T-helper 1 cell treated with Interleukin-12 subunit alpha and Interleukin-12 subunit beta and Interleukin-4 antibody, amounts not matched to agents 30 μg/mL and 1 μg/mL, for 36 hours (primary cell): ENCODE data around the gene CDV3.

Experiments used
- H3K27ac Mint-ChIP-seq: one replicate; pipeline ENCODE4 v1.8.0; 2021; ENCODE audit warnings: mild to moderate bottlenecking, mixed read lengths
- H3K27me3 Mint-ChIP-seq: one replicate; pipeline ENCODE4 v1.8.0; 2021; ENCODE audit warnings: low read depth, mixed read lengths
- H3K36me3 Mint-ChIP-seq: one replicate; pipeline ENCODE4 v1.8.0; 2021; ENCODE audit warnings: low read depth, mixed read lengths
- H3K4me1 Mint-ChIP-seq: one replicate; pipeline ENCODE4 v1.8.0; 2021; ENCODE audit warnings: low read depth, mixed read lengths
- H3K4me3 Mint-ChIP-seq: one replicate; pipeline ENCODE4 v1.8.0; 2021; ENCODE audit warnings: mild to moderate bottlenecking, moderate library complexity, mixed read lengths
- H3K9me3 Mint-ChIP-seq: one replicate; pipeline ENCODE4 v1.8.0; 2021; ENCODE audit warnings: mixed read lengths

The CDV3 gene

DNA sequence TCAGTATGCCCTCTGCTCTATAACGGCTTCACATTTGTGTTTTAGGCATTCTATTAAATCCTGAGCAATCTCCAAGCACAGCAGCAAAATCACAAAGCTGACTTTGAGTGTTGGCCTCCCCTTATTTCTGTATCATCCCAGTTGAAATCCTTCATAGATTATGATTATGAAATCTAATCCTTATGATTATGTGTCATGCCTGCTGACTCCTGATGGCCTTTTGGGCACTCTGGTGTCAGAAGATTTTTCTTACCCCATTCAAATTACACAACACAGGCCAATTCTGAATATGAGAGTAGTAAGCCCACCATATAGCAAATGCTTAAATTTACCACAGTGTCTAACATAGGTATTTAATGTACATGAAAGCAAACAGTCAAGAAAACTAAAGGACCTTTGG, 34.3 kb downstream of the CDV3 start:
- H3K27ac Mint-ChIP-seq, result no peak overlapping the region
- H3K9me3 Mint-ChIP-seq, result peaks cover 4% of the 10 kb centered on the region
- peaks cover 53% of the 10 kb centered on the region for H3K36me3 Mint-ChIP-seq
- H3K4me3 Mint-ChIP-seq, result no peak overlapping the region
- H3K27me3 Mint-ChIP-seq, result no peaks in the 10 kb centered on the region
- no peaks in the 10 kb centered on the region for H3K4me1 Mint-ChIP-seq

DNA sequence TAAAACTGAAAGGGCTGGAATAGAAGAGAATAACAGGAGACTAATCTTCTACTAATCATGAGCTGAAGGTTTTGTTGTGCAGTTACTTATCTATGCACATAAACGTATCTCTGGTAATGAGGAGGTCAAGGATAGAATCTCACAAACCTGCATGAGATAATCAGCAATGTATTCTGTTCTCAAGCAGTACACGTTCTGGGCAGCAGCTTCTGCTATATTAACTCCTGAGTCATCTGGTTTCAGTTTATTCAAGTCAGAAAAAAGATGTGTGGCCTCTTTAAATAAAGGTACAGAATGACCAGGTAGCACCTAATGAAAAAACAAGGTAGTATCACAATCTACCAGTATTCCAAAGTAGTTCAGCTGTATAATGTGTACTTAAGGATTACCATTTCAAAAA, 34.9 kb downstream of the CDV3 start:
- Mint-ChIP-seq H3K4me3 (no peak overlapping the region), H3K27me3 (no peaks in the 10 kb centered on the region), H3K36me3 (peaks cover 55% of the 10 kb centered on the region), H3K27ac (no peak overlapping the region), H3K4me1 (peaks cover 2% of the 10 kb centered on the region), H3K9me3 (peaks cover 4% of the 10 kb centered on the region)

DNA sequence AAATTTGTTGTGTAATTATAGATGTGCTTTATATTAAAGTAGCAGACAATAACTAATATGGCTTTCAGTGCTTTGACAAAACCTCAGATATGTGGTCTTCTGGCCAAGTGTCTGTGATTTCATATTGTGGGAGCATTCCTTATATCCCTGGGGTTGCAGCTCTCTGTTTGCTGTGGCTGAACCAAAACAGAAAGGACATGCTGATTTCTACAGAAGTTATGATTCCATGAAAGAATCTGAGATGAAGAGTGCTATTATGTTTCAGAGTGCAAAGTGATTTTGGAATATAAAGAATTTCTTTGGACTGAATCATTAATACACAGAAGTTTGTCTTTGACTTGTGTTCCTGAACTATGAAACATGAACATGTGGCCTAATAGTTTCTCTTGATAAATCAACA, 36.5 kb downstream of the CDV3 start:
- peaks cover 4% of the 10 kb centered on the region for H3K9me3 Mint-ChIP-seq
- no peaks in the 10 kb centered on the region for H3K27me3 Mint-ChIP-seq
- no peak overlapping the region for H3K27ac Mint-ChIP-seq
- no peak overlapping the region for H3K4me3 Mint-ChIP-seq
- H3K36me3 Mint-ChIP-seq, result peaks cover 54% of the 10 kb centered on the region
- peaks cover 2% of the 10 kb centered on the region for H3K4me1 Mint-ChIP-seq

DNA sequence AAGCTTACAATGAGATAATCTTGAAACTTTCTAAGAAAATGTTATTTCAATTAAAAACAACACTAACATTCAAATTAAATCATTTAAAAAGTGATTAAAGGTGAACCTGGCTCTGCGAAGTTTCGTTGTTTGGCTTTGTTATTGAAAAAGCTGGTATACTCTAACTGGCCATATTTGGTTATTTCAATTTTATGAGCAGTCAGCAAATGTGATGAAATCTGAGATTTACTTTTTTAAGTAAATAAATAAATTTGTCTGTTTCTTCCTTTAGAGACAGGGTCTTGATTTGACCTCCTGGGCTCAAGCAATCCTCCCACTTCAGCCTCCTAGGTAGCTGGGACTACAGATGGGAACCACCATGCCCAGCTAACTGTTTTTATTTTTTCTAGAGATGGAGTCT, 38.0 kb downstream of the CDV3 start:
- H3K27me3 Mint-ChIP-seq, result no peaks in the 10 kb centered on the region
- H3K4me1 Mint-ChIP-seq, result peaks cover 2% of the 10 kb centered on the region
- no peak overlapping the region for H3K27ac Mint-ChIP-seq
- H3K36me3 Mint-ChIP-seq, result peaks cover 53% of the 10 kb centered on the region
- no peak overlapping the region for H3K4me3 Mint-ChIP-seq
- peaks cover 4% of the 10 kb centered on the region for H3K9me3 Mint-ChIP-seq

DNA sequence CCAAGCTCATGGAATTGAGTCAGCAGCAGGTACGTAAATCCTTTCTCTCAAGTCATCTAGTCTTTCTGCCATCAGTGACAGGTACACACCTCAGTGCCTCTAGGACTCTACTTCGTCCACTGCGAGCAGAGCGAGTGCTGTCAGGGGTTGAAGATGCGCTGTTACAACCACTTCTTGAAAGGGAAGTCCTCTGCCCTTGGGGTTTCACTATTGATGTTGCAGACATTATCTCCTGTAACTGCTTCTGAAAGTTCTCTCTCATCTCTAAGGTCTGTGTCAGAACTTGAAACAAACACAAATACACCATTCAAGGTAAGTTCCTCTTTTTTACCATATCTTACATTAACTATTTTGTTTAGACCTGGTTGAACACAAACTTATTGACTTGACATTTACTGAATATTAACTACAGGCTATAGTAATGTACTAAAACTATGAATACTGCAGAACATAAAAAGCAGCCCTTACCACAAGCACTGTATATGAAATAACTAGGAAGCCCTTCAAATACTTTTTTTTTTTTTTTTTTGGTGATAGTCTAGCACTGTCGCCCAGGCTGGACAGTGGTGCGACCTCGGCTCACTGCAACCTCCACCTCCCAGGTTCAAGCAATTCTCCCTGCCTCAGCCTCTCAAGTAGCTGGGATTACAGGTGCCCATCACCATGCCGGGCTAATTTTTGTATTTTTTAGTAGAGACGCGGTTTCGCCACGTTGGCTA, 46.7 kb downstream of the CDV3 start:
- Mint-ChIP-seq H3K27me3 (no peaks in the 10 kb centered on the region), H3K4me1 (peaks cover 11% of the 10 kb centered on the region), H3K9me3 (no peaks in the 10 kb centered on the region), H3K4me3 (no peak overlapping the region), H3K36me3 (peaks cover 37% of the 10 kb centered on the region), H3K27ac (no peak overlapping the region)

DNA sequence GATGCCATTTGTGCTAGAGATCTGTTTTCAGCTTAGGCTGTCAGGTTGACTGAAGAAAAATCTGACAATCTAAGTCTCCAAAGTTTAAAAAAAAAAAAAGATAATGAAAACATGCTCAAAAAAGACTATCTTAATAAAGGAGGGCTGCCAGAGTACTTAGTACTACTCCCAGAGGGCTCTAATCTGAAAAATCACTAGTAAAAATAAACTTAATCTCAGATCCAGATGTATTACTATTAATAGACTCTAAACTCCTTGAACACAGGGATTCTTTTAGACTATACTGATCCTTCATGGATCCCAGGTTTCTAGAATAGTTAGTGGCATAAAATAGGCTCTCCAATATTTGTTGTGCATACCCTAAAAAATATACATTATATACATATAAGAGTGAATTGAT, 54.3 kb downstream of the CDV3 start:
- H3K27me3 Mint-ChIP-seq, result no peaks in the 10 kb centered on the region
- H3K36me3 Mint-ChIP-seq, result peaks cover 32% of the 10 kb centered on the region
- peaks cover 3% of the 10 kb centered on the region for H3K4me1 Mint-ChIP-seq
- H3K27ac Mint-ChIP-seq, result no peak overlapping the region
- no peaks in the 10 kb centered on the region for H3K9me3 Mint-ChIP-seq
- no peak overlapping the region for H3K4me3 Mint-ChIP-seq

DNA sequence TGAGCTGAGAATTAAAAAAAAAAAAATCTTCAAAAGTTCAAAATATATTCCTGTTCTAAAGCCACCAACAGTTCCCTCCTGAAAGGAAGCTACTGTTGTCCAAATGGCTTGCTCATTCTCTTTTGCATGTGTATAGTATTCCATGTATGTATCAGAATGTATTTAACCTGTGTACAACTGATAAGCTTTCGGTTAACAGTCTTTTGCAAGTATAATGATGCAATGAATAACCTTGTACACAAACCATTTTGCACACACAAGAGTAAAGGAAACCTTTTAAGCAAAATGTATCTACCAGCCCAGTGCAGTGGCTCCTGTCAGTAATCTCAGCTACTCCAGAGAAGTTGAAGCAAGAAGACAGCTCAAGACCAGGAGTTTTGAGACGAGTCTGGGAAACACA, 55.7 kb downstream of the CDV3 start:
- Mint-ChIP-seq H3K4me1 (peaks cover 3% of the 10 kb centered on the region), H3K27me3 (no peaks in the 10 kb centered on the region), H3K4me3 (no peak overlapping the region), H3K27ac (no peak overlapping the region), H3K9me3 (no peaks in the 10 kb centered on the region), H3K36me3 (peaks cover 41% of the 10 kb centered on the region)

DNA sequence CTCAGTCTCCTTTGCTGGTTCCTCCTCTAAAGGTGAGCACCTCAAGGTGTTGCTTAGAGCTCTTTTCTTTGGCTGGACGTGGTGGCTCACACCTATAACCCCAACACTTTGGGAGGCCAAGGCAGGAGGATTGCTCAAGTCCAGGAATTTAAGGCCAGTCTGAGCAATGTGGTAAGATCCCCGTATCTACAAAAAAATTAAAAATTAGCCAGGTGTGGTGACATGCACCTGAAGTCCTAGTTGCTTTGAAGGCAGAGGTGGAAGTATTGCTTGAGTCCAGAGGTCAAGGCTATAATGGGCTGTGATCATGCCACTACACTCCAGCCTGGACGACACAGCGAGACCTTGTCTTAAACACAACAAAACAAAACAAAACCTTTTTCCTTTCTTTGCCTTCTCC, 60.0 kb downstream of the CDV3 start:
- H3K9me3 Mint-ChIP-seq, result no peaks in the 10 kb centered on the region
- no peak overlapping the region for H3K4me3 Mint-ChIP-seq
- H3K27ac Mint-ChIP-seq, result no peak overlapping the region
- no peaks in the 10 kb centered on the region for H3K27me3 Mint-ChIP-seq
- peaks cover 49% of the 10 kb centered on the region for H3K36me3 Mint-ChIP-seq
- peaks cover 11% of the 10 kb centered on the region for H3K4me1 Mint-ChIP-seq
